ENCODE measurements around the gene FCAMR. TPM values are rescaled to one million over a fixed set of nuclear protein-coding genes. Genes with fewer than 3 reads are reported as not detected.

Gene FCAMR, protein sequence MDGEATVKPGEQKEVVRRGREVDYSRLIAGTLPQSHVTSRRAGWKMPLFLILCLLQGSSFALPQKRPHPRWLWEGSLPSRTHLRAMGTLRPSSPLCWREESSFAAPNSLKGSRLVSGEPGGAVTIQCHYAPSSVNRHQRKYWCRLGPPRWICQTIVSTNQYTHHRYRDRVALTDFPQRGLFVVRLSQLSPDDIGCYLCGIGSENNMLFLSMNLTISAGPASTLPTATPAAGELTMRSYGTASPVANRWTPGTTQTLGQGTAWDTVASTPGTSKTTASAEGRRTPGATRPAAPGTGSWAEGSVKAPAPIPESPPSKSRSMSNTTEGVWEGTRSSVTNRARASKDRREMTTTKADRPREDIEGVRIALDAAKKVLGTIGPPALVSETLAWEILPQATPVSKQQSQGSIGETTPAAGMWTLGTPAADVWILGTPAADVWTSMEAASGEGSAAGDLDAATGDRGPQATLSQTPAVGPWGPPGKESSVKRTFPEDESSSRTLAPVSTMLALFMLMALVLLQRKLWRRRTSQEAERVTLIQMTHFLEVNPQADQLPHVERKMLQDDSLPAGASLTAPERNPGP
- total RNA-seq (not detected in 2 replicates), polyA plus RNA-seq (not detected in 2 replicates), polyA minus RNA-seq (ENCODE audit: low replicate concordance) (not detected in 2 replicates)
- not detected in 2 replicates for polyA plus RNA-seq (2012)

DNA sequence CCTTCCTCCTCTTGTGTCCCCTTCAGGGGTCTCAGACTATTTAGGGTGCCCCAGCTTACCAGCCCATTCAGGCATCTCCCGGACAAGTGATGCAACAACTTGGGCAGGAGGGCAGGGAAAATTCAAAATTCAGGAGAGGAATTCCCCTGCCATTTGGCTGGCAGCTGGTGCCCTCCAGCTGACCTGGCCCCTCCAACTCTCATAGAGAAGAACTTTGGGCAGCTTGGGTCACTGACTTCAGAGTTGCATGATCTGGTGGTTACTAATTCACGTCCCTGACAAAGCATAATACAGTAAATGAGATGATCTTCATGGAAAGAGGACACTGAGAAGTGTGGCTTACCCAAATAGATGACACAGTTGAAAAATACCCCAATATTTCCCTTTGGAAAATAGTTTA lies at the start of gene FCAMR:
Gene FCAMR (minus strand): TSS at position 15 of the 400 bp plus-strand sequence. CDS start 335 bp downstream, outside the sequence.
- DNase-seq (ENCODE audit: low read depth in 2 of 2): no peak
- H3K27ac ChIP-seq (ENCODE audit: insufficient read depth, low read length): no peak within 1 kb of the TSS
- no peaks in the 10 kb centered on the region for H4K20me1 ChIP-seq (ENCODE audit: control insufficient read depth, extremely low read depth, insufficient read depth, low read length)
- H3K4me3 ChIP-seq (replicated peaks in 1 of 4; ENCODE audit: control extremely low read depth in 1 of 4, insufficient read depth in 1 of 4, low read depth in 3 of 4, low read length in 4 of 4): no peak within 1 kb of the TSS
- no peak within 1 kb of the TSS for H3K9ac ChIP-seq (ENCODE audit: insufficient read depth, low read length)
- no peaks in the 10 kb centered on the region for H3K79me2 ChIP-seq (ENCODE audit: control insufficient read depth, insufficient read depth, low read length)
- H3K9me3 ChIP-seq (ENCODE audit: control insufficient read depth, insufficient read depth, low read depth, low read length): no peaks in the 10 kb centered on the region
- TF ChIP-seq, protein P1, sequence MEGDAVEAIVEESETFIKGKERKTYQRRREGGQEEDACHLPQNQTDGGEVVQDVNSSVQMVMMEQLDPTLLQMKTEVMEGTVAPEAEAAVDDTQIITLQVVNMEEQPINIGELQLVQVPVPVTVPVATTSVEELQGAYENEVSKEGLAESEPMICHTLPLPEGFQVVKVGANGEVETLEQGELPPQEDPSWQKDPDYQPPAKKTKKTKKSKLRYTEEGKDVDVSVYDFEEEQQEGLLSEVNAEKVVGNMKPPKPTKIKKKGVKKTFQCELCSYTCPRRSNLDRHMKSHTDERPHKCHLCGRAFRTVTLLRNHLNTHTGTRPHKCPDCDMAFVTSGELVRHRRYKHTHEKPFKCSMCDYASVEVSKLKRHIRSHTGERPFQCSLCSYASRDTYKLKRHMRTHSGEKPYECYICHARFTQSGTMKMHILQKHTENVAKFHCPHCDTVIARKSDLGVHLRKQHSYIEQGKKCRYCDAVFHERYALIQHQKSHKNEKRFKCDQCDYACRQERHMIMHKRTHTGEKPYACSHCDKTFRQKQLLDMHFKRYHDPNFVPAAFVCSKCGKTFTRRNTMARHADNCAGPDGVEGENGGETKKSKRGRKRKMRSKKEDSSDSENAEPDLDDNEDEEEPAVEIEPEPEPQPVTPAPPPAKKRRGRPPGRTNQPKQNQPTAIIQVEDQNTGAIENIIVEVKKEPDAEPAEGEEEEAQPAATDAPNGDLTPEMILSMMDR (conservative IDR thresholded peaks at IDR 0.05 in 1 of 2, IDR thresholded peaks at IDR 0.05 in 1 of 2; ENCODE audit: low read depth in 1 of 2, low read length in 2 of 2): no peak
- no peak for TF ChIP-seq EZH2 (IDR thresholded peaks at IDR 0.05; ENCODE audit: low read length, missing control alignments)
- no peak within 1 kb of the TSS for H2AFZ ChIP-seq (ENCODE audit: low read length)
- H3K4me1 ChIP-seq (ENCODE audit: control insufficient read depth, extremely low read depth, insufficient read depth, low read length): no peaks in the 10 kb centered on the region
- H3K27me3 ChIP-seq (ENCODE audit: control insufficient read depth, insufficient read depth, low read length): peaks cover 7% of the 10 kb centered on the region
- H3K36me3 ChIP-seq (ENCODE audit: control insufficient read depth, insufficient read depth, low read length): no peaks in the 10 kb centered on the region
- no peak within 1 kb of the TSS for H3K4me2 ChIP-seq (ENCODE audit: extremely low read depth, insufficient read depth, low read length)

DNA sequence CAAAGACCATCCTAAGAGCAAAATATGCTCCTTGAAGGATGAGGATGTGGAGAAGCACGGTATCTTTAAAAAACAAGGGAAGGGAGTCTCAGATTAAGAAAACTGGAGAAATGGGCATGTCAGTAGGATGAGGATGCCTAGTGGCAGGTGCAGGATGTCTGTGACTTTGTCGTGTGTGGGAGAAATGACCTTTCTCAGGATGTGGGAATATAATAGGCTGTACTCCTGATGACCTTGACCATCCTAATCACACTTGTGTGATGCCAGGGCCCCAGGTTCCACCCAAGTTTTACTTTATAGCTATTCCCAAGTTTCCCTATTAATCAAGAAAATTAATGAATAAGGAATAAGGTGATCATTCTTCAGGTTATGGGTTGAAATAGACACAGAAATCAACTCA lies 49.4 kb upstream of the FCAMR start:
- H3K4me1 ChIP-seq (ENCODE audit: control insufficient read depth, extremely low read depth, insufficient read depth, low read length): no peaks in the 10 kb centered on the region
- no peak overlapping the region for H3K9ac ChIP-seq (ENCODE audit: insufficient read depth, low read length)
- H3K4me3 ChIP-seq (replicated peaks in 1 of 4; ENCODE audit: control extremely low read depth in 1 of 4, insufficient read depth in 1 of 4, low read depth in 3 of 4, low read length in 4 of 4): no peak overlapping the region

DNA sequence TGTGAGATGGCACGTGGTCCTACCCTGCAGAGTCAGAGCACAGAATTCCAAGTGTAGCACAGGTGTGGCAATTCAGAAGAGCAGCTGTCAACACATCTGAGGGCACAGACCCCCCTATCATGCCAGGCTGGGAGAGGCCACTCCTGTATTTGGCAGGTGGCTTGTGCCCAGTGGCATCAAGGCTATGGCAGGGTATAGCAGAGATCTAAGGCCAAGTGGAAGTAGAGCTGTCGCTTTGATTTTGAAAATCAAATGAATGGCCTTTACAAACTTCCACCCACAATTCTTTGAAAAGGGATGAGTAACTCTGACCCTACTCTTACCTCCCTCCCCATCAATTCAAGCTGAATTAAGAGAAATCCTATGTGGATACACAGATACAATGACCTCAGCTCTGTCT lies 48.9 kb upstream of the FCAMR start:
- Histone ChIP-seq H3K27me3 (ENCODE audit: control insufficient read depth, insufficient read depth, low read length) (no peaks in the 10 kb centered on the region), H3K9ac (ENCODE audit: insufficient read depth, low read length) (no peak overlapping the region), H3K4me2 (ENCODE audit: extremely low read depth, insufficient read depth, low read length) (no peak overlapping the region), H3K36me3 (ENCODE audit: control insufficient read depth, insufficient read depth, low read length) (no peaks in the 10 kb centered on the region), H3K27ac (ENCODE audit: insufficient read depth, low read length) (no peak overlapping the region), H3K79me2 (ENCODE audit: control insufficient read depth, insufficient read depth, low read length) (no peaks in the 10 kb centered on the region), H4K20me1 (ENCODE audit: control insufficient read depth, extremely low read depth, insufficient read depth, low read length) (no peaks in the 10 kb centered on the region), H2AFZ (ENCODE audit: low read length) (no peak overlapping the region), H3K4me1 (ENCODE audit: control insufficient read depth, extremely low read depth, insufficient read depth, low read length) (no peaks in the 10 kb centered on the region), H3K9me3 (ENCODE audit: control insufficient read depth, insufficient read depth, low read depth, low read length) (no peaks in the 10 kb centered on the region), H3K4me3 (replicated peaks in 1 of 4; ENCODE audit: control extremely low read depth in 1 of 4, insufficient read depth in 1 of 4, low read depth in 3 of 4, low read length in 4 of 4) (no peak overlapping the region)
- no peak for TF ChIP-seq EZH2 (IDR thresholded peaks at IDR 0.05; ENCODE audit: low read length, missing control alignments)
- TF ChIP-seq, protein P1 (conservative IDR thresholded peaks at IDR 0.05 in 1 of 2, IDR thresholded peaks at IDR 0.05 in 1 of 2; ENCODE audit: low read depth in 1 of 2, low read length in 2 of 2): no peak
- DNase-seq (ENCODE audit: low read depth in 2 of 2): no peak

More for the DNA sequence above, 49.4 kb upstream of the FCAMR start:
- Histone ChIP-seq H3K27ac (ENCODE audit: insufficient read depth, low read length) (no peak overlapping the region), H3K9me3 (ENCODE audit: control insufficient read depth, insufficient read depth, low read depth, low read length) (no peaks in the 10 kb centered on the region), H3K36me3 (ENCODE audit: control insufficient read depth, insufficient read depth, low read length) (no peaks in the 10 kb centered on the region), H3K4me2 (ENCODE audit: extremely low read depth, insufficient read depth, low read length) (no peak overlapping the region), H3K27me3 (ENCODE audit: control insufficient read depth, insufficient read depth, low read length) (no peaks in the 10 kb centered on the region), H3K79me2 (ENCODE audit: control insufficient read depth, insufficient read depth, low read length) (no peaks in the 10 kb centered on the region), H4K20me1 (ENCODE audit: control insufficient read depth, extremely low read depth, insufficient read depth, low read length) (no peaks in the 10 kb centered on the region), H2AFZ (ENCODE audit: low read length) (no peak overlapping the region)
- no peak for DNase-seq (ENCODE audit: low read depth in 2 of 2)
- TF ChIP-seq, protein P1 (conservative IDR thresholded peaks at IDR 0.05 in 1 of 2, IDR thresholded peaks at IDR 0.05 in 1 of 2; ENCODE audit: low read depth in 1 of 2, low read length in 2 of 2): no peak
- no peak for TF ChIP-seq EZH2 (IDR thresholded peaks at IDR 0.05; ENCODE audit: low read length, missing control alignments)
